DOHH2 (cell line): ENCODE measurements around the gene C7orf57.

Experiments
- H3F3A ChIP-seq: fragments of 200-600 bp; sonication (generic), shearing (Covaris generic); 2 replicates; pipeline ENCODE4 v1.6.0; 2016; ENCODE audit warnings: antibody characterized with exemption, mild to moderate bottlenecking; ENCODE audit not compliant: control insufficient read depth, insufficient read depth
- H3K27ac ChIP-seq: fragments of 200-600 bp; sonication (generic); 2 replicates; pipeline ENCODE4 v1.5.1; 2014; ENCODE audit warnings: low read depth, mild to moderate bottlenecking, low read length, moderate library complexity
- H3K27me3 ChIP-seq: fragments of 200-600 bp; sonication (generic); 2 replicates; pipeline ENCODE4 v1.6.1; 2014; ENCODE audit warnings: mild to moderate bottlenecking, low read length, mixed read lengths; ENCODE audit not compliant: control insufficient read depth
- H3K36me3 ChIP-seq: fragments of 200-600 bp; sonication (generic); 2 replicates; pipeline ENCODE4 v1.6.1; 2014; ENCODE audit warnings: mild to moderate bottlenecking, low read length, moderate library complexity, mixed read lengths; ENCODE audit not compliant: control insufficient read depth
- H3K4me1 ChIP-seq: fragments of 200-600 bp; sonication (generic); 2 replicates; pipeline ENCODE4 v1.6.1; 2014; ENCODE audit warnings: mild to moderate bottlenecking, low read length, mixed read lengths; ENCODE audit not compliant: control insufficient read depth
- H3K4me2 ChIP-seq: fragments of 200-600 bp; sonication (generic); 2 replicates; pipeline ENCODE4 v1.6.0; 2014; ENCODE audit warnings: mild to moderate bottlenecking, low read length, moderate library complexity
- H3K4me3 ChIP-seq: fragments of 200-600 bp; sonication (generic); 2 replicates; pipeline ENCODE4 v1.5.1; 2014; ENCODE audit warnings: mild to moderate bottlenecking, low read length, mixed read lengths
- H3K79me2 ChIP-seq: fragments of 200-600 bp; sonication (generic); 2 replicates; pipeline ENCODE4 v1.6.1; 2014; ENCODE audit warnings: mild to moderate bottlenecking, low read length, mixed read lengths; ENCODE audit not compliant: control insufficient read depth
- H3K9me2 ChIP-seq: fragments of 200-600 bp; sonication (generic); replicated peaks from 2 replicates; pipeline ENCODE4 v1.6.1; 2014; ENCODE audit warnings: mild to moderate bottlenecking, low read length, mixed read lengths; ENCODE audit not compliant: control insufficient read depth
- H3K9me3 ChIP-seq: fragments of 200-600 bp; sonication (generic); 2 replicates; pipeline ENCODE4 v1.6.1; 2014; ENCODE audit warnings: antibody characterized with exemption, low read length, mixed read lengths; ENCODE audit not compliant: control insufficient read depth, insufficient read depth
- H4K20me1 ChIP-seq: fragments of 200-600 bp; sonication (generic); 2 replicates; pipeline ENCODE4 v1.6.0; 2014; ENCODE audit warnings: low read depth, mild to moderate bottlenecking, antibody characterized with exemption, low read length, moderate library complexity; ENCODE audit not compliant: control insufficient read depth, insufficient read depth
- EZH2phosphoT487 ChIP-seq: fragments of 200-600 bp; sonication (generic); IDR thresholded peaks from 2 replicates; pipeline ENCODE4 v1.6.1; 2017; ENCODE audit warnings: borderline replicate concordance, mild to moderate bottlenecking, antibody characterized with exemption, low read length, moderate library complexity, mixed read lengths
- TF ChIP-seq, protein P1 (sequence below): fragments of 200-600 bp; sonication (generic); IDR thresholded peaks from one replicate; pipeline ENCODE4 v1.5.1; 2014; ENCODE audit warnings: antibody characterized with exemption, mild to moderate bottlenecking, low read depth, low read length; ENCODE audit not compliant: poor library complexity, severe bottlenecking

C7orf57 gene

DNA sequence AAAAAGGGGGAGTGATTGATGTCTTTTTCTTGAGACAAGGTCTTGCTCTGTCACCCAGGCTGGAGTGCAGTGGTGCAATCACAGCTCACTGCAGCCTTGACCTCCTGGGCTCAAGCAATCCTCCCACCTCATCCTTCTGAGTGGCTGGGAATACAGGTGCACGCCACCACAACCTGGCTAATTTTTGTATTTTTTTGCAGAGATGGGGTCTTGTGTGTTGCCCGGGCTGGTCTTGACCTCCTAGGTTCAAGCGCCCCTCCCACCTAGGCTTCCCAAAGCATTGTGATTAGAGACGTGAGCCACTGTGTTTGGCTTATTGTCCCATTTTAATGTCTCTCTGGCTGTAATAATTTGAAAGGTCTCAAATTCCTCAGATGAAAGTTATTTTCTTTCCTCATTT lies 75.5 kb downstream of the C7orf57 start:
- Histone ChIP-seq H3K4me1 (no peaks in the 10 kb centered on the region), H4K20me1 (no peaks in the 10 kb centered on the region), H3K9me3 (no peaks in the 10 kb centered on the region), H3K4me2 (no peak overlapping the region), H3K4me3 (no peak overlapping the region), H3K27ac (no peak overlapping the region), H3K27me3 (no peaks in the 10 kb centered on the region), H3F3A (no peaks in the 10 kb centered on the region), H3K79me2 (no peaks in the 10 kb centered on the region), H3K36me3 (no peaks in the 10 kb centered on the region), H3K9me2 (no peaks in the 10 kb centered on the region)
- no peak for TF ChIP-seq EZH2phosphoT487
- TF ChIP-seq, protein P1, sequence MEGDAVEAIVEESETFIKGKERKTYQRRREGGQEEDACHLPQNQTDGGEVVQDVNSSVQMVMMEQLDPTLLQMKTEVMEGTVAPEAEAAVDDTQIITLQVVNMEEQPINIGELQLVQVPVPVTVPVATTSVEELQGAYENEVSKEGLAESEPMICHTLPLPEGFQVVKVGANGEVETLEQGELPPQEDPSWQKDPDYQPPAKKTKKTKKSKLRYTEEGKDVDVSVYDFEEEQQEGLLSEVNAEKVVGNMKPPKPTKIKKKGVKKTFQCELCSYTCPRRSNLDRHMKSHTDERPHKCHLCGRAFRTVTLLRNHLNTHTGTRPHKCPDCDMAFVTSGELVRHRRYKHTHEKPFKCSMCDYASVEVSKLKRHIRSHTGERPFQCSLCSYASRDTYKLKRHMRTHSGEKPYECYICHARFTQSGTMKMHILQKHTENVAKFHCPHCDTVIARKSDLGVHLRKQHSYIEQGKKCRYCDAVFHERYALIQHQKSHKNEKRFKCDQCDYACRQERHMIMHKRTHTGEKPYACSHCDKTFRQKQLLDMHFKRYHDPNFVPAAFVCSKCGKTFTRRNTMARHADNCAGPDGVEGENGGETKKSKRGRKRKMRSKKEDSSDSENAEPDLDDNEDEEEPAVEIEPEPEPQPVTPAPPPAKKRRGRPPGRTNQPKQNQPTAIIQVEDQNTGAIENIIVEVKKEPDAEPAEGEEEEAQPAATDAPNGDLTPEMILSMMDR, result no peak
